Smooth muscle cell (in vitro differentiated cells): ENCODE data around the gene FBXL13. TPM values are rescaled to one million over a fixed set of nuclear protein-coding genes. Genes with fewer than 3 reads are reported as not detected.

Experiments
- DNase-seq: peaks from one replicate; lab custom pipeline; 2025; ENCODE audit not compliant: unreplicated experiment; lab: John Stamatoyannopoulos, UW
- H2AFZ ChIP-seq: fragments of 200-600 bp; sonication (generic); 2 replicates; pipeline ENCODE4 v1.6.0; 2016; ENCODE audit warnings: antibody characterized with exemption, low read depth, mild to moderate bottlenecking
- H3F3A ChIP-seq: fragments of 200-600 bp; sonication (generic); 2 replicates; pipeline ENCODE4 v1.6.0; 2017; ENCODE audit warnings: antibody characterized with exemption, low read depth
- H3K27ac ChIP-seq: fragments of 200-600 bp; sonication (generic); 2 replicates; pipeline ENCODE4 v1.5.1; 2016; ENCODE audit warnings: low read depth, mild to moderate bottlenecking
- H3K27me3 ChIP-seq: fragments of 200-600 bp; sonication (generic); 2 replicates; pipeline ENCODE4 v1.6.1; 2016; ENCODE audit warnings: low read depth, mild to moderate bottlenecking
- H3K36me3 ChIP-seq: fragments of 200-600 bp; sonication (generic); 2 replicates; pipeline ENCODE4 v1.5.1; 2016; ENCODE audit warnings: low read depth
- H3K4me1 ChIP-seq: fragments of 200-600 bp; sonication (generic); 2 replicates; pipeline ENCODE4 v1.5.1; 2016; ENCODE audit warnings: low read depth
- H3K4me2 ChIP-seq: fragments of 200-600 bp; sonication (generic); 2 replicates; pipeline ENCODE4 v1.6.0; 2016; ENCODE audit warnings: mild to moderate bottlenecking
- H3K4me3 ChIP-seq: fragments of 200-600 bp; sonication (generic); 2 replicates; pipeline ENCODE4 v1.5.1; 2016; ENCODE audit warnings: mild to moderate bottlenecking
- H3K79me2 ChIP-seq: fragments of 200-600 bp; sonication (generic); 2 replicates; pipeline ENCODE4 v1.6.0; 2016; ENCODE audit warnings: low read depth, mild to moderate bottlenecking
- H3K9ac ChIP-seq: fragments of 200-600 bp; sonication (generic); 2 replicates; pipeline ENCODE4 v1.6.0; 2016; ENCODE audit warnings: low read depth
- H3K9me3 ChIP-seq: fragments of 200-600 bp; sonication (generic); replicated peaks from 2 replicates; pipeline ENCODE4 v1.5.1; 2016; ENCODE audit warnings: low read depth
- H4K20me1 ChIP-seq: fragments of 200-600 bp; sonication (generic); 2 replicates; pipeline ENCODE4 v1.6.0; 2016; ENCODE audit warnings: low read depth
- WGBS: methylation state at CpG from one replicate; pipeline ENCODE4 v1.1.7; 2016; ENCODE audit warnings: low lambda C conversion rate; 5-methylcytosine and 5-hydroxymethylcytosine counted together
- polyA plus RNA-seq: library from polyadenylated mRNA; unstranded; fragments of >200 nt; fragmentation: Nextera tagmentation; extraction: Ambion mirVana; gene quantifications from 2 replicates; pipeline ENCODE4 v1.2.1, GENCODE V29; 2016
- total RNA-seq: library from RNA; depleted of rRNA; stranded (reverse); fragments of >200 nt; gene quantifications from 2 replicates; pipeline ENCODE4 v1.2.3, GENCODE V29; 2014
- TF ChIP-seq, protein P1 (sequence below): fragments of 200-600 bp; sonication (generic); IDR thresholded peaks from 2 replicates; pipeline ENCODE4 v1.5.1; 2017; ENCODE audit warnings: borderline replicate concordance, mild to moderate bottlenecking, antibody characterized with exemption; ENCODE audit not compliant: insufficient read depth, poor library complexity, severe bottlenecking

The FBXL13 gene
- total and polyA plus RNA-seq, 2 experiments from 2014 or later = 2.6 to 12.1 TPM

- WGBS = 92% methylated on average over 8 of the region's 8 CpGs
- TF ChIP-seq, protein P1, sequence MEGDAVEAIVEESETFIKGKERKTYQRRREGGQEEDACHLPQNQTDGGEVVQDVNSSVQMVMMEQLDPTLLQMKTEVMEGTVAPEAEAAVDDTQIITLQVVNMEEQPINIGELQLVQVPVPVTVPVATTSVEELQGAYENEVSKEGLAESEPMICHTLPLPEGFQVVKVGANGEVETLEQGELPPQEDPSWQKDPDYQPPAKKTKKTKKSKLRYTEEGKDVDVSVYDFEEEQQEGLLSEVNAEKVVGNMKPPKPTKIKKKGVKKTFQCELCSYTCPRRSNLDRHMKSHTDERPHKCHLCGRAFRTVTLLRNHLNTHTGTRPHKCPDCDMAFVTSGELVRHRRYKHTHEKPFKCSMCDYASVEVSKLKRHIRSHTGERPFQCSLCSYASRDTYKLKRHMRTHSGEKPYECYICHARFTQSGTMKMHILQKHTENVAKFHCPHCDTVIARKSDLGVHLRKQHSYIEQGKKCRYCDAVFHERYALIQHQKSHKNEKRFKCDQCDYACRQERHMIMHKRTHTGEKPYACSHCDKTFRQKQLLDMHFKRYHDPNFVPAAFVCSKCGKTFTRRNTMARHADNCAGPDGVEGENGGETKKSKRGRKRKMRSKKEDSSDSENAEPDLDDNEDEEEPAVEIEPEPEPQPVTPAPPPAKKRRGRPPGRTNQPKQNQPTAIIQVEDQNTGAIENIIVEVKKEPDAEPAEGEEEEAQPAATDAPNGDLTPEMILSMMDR = no peak
These were observed 98.1 kb downstream of the FBXL13 start for GRCh38 chr7:102976493-102976892.

DNA sequence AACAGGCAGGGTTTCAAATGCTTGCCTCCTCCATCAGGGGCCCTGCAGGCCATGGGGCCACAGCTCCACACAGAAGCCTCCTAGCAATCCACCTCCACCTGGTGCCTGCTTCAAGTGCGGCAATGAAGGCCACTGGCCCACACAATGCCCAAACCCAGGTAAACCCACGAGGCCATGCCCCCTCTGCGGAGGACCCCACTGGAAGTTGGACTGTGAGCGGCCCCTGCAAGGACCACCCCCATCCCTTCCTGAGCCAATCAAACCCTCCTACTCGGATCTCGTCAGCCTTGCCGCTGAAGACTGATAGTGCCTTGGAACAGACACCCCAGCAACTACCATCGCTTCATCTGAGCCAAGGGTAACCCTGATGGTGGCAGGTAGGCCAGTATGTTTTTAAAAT lies 98.7 kb downstream of the FBXL13 start:
- Histone ChIP-seq H3K27me3 (no peaks in the 10 kb centered on the region), H3K36me3 (no peaks in the 10 kb centered on the region), H4K20me1 (no peaks in the 10 kb centered on the region), H3K4me1 (no peaks in the 10 kb centered on the region), H2AFZ (no peak overlapping the region), H3K9ac (no peak overlapping the region), H3K9me3 (no peaks in the 10 kb centered on the region), H3K4me2 (no peak overlapping the region), H3K27ac (no peak overlapping the region), H3K4me3 (no peak overlapping the region), H3K79me2 (no peaks in the 10 kb centered on the region), H3F3A (no peaks in the 10 kb centered on the region)
- DNase-seq = no peak
- TF ChIP-seq, protein P1 = no peak
- over 99% methylated on average over 8 of the region's 8 CpGs for WGBS

More at GRCh38 chr7:102976493-102976892, 98.1 kb downstream of the FBXL13 start:
- Histone ChIP-seq H3K9me3 (no peaks in the 10 kb centered on the region), H3K27ac (no peak overlapping the region), H3K27me3 (no peaks in the 10 kb centered on the region), H4K20me1 (no peaks in the 10 kb centered on the region), H3K4me3 (no peak overlapping the region), H3K36me3 (no peaks in the 10 kb centered on the region), H3K4me2 (no peak overlapping the region), H3K79me2 (no peaks in the 10 kb centered on the region), H3K9ac (no peak overlapping the region), H3F3A (no peaks in the 10 kb centered on the region), H2AFZ (no peak overlapping the region), H3K4me1 (no peaks in the 10 kb centered on the region)
- no peak for DNase-seq

DNA sequence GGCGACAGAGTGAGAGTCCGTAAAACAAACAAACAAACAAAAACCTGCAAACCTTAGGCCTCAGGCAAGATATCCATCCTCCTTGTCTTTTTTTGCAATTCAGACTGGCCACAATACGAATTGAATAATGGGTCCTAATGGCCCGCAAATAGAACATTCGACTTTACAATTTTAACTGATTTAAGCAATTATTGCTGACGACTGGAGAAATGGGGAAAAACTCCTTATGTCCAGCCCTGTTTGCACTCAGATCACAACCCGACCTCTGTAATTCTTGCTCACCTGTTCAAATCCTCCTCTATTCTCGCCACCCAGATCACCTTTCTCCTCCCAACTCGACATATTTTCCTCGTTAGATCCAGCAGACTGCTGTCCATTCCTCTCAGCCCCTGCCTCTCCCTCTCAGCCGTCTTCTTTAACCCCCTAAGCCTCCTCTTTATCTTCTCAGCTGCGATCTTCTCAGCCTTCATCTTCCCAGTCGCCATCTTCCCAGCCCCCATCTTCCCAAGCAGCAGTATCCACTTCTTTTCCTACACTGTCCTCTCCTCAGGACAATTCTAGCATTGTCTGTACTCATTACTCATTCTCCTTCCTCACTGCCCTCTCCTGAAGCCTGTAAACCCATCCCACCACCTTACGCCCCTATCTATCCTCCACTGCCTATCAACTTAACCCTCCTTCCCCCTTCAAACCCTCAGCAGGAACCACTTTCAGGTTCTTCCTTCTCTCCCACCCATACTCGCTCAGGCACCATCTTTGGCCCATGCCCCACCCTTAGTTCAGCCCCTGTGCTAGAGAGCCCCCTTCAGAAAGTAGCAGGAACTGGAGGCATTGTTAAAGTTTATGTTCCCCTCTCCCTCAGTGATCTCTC lies 100.0 kb downstream of the FBXL13 start:
- Histone ChIP-seq H3K4me2 (no peak overlapping the region), H3K9me3 (no peaks in the 10 kb centered on the region), H3F3A (no peaks in the 10 kb centered on the region), H3K9ac (no peak overlapping the region), H3K27me3 (no peaks in the 10 kb centered on the region), H3K27ac (no peak overlapping the region), H2AFZ (no peak overlapping the region), H3K36me3 (no peaks in the 10 kb centered on the region), H3K79me2 (no peaks in the 10 kb centered on the region), H4K20me1 (no peaks in the 10 kb centered on the region), H3K4me1 (no peaks in the 10 kb centered on the region), H3K4me3 (no peak overlapping the region)
- DNase-seq = no peak
- TF ChIP-seq, protein P1 = no peak
- 92% methylated on average over 15 of the region's 15 CpGs for WGBS
